Placental pericyte (primary cell): ENCODE data around the gene ZNG1A. TPM values are rescaled to one million over a fixed set of nuclear protein-coding genes. Genes with fewer than 3 reads are reported as not detected.

Experiments used
- total RNA-seq: library from RNA; depleted of rRNA; stranded (reverse); fragments of >200 nt; gene quantifications from 2 replicates; pipeline ENCODE4 v1.2.3, GENCODE V29; 2012

Gene ZNG1A
- total RNA-seq, result 26.1 and 30.2 TPM in 2 replicates

GRCh38 chr9:178970-179383 lies at the start of gene ZNG1A:
Gene ZNG1A (minus strand): TSS chr9:179056. CDS start chr9:178969, 87 bp downstream.

GRCh38 chr9:214648-215493 lies 36.0 kb upstream of the ZNG1A start, which contains the start of gene DOCK8:
Gene DOCK8 (plus strand): TSS chr9:214865. CDS start chr9:214977, 112 bp downstream.

GRCh38 chr9:117995-118467 lies 60.8 kb downstream of the ZNG1A start, which contains the start of gene FOXD4:
Gene FOXD4 (minus strand): TSS chr9:118417. CDS start chr9:118119, 298 bp downstream.

Other genes starting within 250 kb of the ZNG1A start
- gene WASHC1, start 149.6 kb downstream of the ZNG1A start, total RNA-seq, result 4.9 and 5.3 TPM in 2 replicates
- 0.14 and 0.22 TPM in 2 replicates for gene FOXD4, start 60.6 kb downstream of the ZNG1A start, total RNA-seq
- gene DOCK8, start 35.8 kb upstream of the ZNG1A start, total RNA-seq, result 0.14 TPM in 1 of 2 replicates, not detected in the other